CD4-positive, alpha-beta T cell treated with Interleukin-6 for 4 hours (primary cell): ENCODE measurements around the gene NOPCHAP1.
A peak's percentile ranks its signal among the peaks of the same experiment; 100 is the strongest.
"Not testable (repeated sequence)": the region's sequence is repeated elsewhere in the genome, so short reads cannot be mapped to it uniquely, and the experiment has no call there.

Experiments used
- DNase-seq: peaks from one replicate; pipeline ENCODE4 v3.0.0-alpha.2; 2020; ENCODE audit warnings: mixed read lengths

The NOPCHAP1 gene, protein sequence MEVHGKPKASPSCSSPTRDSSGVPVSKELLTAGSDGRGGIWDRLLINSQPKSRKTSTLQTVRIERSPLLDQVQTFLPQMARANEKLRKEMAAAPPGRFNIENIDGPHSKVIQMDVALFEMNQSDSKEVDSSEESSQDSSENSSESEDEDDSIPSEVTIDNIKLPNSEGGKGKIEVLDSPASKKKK

DNA sequence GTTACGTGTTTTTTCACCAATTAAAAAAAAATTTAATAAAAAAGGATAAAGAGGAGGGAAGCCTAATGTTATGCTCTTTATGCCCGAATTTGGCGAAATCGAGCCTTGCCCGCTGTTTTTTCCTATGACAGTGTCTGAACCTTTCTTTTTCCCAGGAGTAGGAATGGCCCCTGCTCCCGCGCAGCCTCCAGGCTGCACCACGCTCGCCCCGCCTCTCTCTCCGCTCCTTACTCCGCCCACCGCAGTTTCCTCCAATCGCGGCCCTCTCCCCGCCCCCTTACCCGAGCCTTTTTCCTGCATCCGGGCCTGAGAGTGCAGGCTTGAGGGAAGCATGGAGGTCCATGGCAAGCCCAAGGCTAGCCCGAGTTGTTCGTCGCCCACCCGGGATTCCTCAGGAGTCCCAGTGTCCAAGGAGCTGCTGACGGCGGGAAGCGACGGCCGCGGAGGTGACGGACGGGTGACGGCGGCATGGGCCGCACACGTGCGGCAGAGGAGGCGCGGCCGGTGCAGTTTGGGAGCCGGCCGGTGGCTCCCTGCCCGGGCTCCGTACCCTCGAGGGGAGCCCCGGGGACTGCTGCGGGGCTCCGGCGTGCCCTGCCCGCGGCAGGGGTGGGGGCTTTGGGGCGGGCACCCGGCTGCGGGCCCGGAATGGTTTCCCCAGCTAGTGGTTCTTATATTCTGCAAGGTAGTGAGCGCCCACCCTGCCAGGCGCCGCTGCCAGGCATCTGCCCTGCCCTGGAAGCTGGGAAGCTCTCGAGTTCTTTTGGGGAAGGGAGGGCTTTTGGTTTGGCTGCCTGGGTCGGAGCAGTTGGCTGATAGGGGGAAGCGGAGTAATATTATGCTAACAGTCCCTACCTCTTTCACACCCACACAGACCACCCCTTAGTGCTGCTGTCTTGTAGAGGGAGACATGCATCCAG is at the start of gene NOPCHAP1:
TSS of gene NOPCHAP1 (plus strand) at position 295 of the 920 bp plus-strand sequence. CDS start at position 332, 37 bp downstream.
- DNase-seq: peak; percentile 90

DNA sequence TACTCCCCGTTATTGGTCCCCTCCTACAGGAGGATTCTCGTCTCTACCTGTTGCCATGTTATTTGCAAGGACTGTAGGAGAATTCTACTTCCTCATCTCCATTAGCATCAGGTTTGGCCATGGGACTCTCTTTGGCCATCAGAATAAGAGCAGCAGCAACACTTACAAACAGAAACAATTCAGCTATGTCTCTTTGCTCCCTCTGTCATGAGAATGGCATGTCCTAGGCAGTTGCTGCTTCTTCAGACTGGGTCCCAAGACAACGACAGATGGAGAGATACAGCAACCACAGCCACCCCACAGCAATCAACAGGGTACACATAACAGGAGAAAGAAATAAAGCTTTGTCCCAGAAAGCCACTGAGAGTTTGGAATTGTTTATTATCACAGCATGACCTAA is 47.7 kb upstream of the NOPCHAP1 start:
- no peak for DNase-seq

DNA sequence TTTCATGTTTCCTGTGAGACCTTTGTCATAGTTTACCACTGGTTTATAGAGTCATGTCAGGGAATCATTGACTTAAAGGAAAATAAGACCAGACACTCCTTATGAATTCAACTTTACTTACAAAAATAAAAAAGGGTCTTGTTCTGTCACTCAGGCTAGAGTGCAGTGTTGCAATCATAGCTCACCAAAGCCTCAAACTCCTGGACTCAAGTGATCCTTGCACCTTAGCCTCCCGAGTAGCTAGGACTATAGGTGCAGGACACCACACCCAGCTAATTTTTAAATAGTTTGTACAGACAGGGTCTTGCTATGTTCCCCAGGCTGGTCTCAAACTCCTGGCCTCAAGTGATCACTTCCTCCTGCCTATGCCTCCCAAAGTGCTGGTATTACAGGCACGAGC is 47.0 kb upstream of the NOPCHAP1 start:
- DNase-seq: no peak

DNA sequence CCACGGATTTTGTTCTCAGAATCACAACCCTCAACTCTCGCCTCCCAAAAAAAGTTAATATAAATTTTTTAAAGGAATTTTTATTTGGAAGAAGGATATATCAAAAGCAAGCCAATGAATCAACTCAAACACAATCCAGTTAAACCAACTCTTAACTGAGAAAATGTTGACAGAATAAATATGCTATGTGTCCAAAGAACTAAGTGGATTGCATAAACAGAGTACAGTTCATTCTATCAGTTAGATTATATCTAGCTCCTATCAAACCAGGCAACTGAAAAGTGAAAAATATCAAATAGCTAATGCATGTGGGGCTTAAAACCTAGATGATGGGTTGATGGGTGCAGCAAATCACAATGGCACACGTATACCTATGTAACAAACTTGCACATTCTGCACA is 44.7 kb upstream of the NOPCHAP1 start:
- no peak for DNase-seq

DNA sequence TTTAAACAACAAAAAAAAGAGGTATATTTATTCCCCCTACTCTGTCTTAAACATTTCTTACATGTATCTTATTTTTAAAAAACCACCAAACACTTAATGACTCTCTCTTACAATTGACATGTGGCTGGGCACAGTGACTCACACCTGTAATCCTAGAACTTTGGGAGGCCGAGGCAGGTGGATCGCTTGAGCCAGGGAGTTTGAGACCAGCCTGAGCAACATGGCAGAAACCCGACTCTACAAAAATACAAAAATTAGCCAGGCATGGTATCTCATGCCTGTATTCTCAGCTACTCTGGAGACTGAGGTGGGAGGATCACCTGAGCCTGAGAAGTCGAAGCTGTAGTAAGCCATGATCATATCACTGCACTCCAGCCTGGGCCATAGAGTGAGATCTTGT is 44.0 kb upstream of the NOPCHAP1 start:
- DNase-seq: no peak

DNA sequence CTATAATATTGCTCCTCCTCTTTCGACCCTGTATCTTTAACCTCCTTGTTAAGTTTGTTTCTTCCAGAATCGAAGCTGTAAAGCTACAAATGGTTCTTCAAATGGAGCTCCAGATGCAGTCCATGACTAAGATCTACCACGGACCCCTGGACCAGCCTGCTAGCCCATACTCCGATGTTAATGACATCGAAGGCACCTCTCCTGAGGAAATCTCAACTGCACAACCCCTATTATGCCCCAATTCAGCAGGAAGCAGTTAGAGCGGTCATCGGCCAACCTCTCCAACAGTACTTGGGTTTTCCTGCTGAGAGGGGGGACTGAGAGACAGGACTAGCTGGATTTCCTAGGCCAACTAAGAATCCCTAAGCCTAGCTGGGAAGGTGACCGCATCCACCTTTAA is 42.7 kb upstream of the NOPCHAP1 start:
- DNase-seq: not testable (repeated sequence)

DNA sequence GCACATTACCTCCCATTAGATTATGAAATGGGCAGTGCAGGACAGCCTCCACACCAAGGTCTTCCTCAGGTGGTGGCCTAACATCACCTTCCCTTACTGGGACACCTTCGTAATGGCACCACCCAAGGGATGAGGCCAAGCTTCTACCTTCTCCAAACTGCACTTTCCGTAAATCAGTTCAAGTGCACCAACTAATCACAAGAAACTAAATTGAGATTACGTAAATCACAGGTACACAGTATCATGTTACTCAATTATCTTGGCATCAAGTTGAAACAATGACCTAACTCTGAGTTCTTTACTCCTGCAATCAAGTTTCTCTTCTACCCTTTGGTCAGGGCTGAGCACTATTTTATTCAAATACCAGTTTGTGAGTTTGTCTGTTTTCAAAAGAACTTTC is 41.9 kb upstream of the NOPCHAP1 start:
- no peak for DNase-seq

DNA sequence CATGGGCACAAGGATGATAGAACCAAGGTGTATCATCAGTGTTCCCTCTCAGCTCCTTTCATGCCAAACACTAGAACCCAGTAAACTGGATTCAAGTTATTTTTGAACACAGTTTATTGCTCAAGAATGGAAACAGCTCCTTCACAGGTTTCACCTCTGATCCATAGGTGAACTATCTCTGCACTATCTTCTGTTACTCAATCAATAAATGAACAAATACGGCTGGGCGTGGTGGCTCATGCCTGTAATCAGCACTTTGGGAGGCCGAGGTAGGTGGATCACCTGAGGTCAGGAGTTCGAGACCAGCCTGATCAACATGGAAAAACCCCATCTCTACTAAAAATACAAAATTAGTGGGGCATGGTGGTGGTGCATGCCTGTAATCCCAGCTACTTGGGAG is 37.4 kb upstream of the NOPCHAP1 start:
- DNase-seq: not testable (repeated sequence)

DNA sequence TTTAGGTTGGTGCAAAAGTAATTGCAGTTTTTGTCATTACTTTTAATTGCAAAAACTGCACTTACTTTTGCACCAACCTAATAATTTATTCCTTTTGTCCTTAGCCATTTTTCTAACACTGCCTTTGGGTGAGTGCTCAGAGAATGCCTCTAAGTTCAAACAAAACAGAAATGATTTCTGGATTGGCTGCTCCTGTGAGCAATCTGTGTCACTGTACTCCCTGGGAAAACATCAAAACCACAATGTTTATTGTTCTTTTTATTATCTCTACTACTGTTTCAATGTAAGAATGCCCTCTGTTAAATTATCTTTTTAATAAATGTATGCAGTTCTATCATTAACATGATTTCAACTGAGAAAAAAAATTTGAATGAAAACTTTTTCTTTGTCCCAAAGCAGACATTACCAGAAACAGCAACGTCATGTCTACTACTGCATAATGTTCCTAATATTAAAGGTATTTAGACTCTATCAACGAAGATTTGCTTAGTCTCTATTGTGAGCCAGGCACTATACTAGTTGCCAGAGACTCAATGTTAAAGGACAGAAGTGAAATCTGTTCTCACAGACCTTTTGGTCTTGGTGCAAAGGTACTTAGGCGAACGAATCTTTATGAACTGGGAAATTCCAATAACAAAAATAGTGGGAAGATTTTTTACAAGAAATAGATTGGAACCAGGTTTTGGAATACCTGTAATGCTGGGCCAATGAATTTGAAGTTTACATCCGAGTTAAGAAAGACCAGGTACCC is 34.2 kb upstream of the NOPCHAP1 start:
- no peak for DNase-seq

DNA sequence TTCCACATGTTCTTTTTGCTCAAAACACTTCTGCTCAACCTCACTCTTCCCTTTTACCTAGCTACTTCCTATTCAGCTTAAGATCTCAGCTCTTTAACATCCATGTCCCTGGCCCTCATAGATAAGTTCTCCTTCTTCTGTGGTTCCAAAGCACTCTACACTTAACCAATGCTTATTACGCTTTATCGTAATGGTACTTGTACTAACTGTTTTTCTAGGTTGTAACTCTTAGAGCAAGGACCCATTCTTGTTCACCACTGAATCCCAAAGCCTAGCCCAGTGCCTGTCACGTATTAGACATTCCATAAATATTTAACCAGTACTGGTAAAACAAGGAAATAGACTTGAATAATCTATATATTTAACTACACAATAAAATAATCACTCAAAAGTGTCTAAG is 33.3 kb upstream of the NOPCHAP1 start:
- DNase-seq: no peak

DNA sequence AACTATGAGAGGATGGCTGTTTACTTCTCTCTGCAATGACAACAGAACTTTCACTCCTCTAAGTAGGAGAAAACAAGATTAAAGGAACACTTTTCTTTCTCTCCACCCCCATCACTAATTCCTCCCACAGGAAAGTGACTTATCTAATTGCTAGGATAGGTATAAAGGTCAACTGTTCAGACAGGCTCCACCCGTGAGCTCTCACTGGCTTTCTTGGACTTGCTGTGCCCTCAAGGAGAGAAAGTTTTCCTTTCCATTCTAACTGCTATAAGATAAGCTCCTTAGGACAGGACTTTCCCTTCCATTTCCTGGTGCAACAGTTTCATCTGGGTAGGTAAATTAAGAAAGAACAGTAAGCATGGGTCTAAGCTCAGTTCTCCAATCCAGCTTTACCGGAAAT is 32.8 kb upstream of the NOPCHAP1 start:
- no peak for DNase-seq

DNA sequence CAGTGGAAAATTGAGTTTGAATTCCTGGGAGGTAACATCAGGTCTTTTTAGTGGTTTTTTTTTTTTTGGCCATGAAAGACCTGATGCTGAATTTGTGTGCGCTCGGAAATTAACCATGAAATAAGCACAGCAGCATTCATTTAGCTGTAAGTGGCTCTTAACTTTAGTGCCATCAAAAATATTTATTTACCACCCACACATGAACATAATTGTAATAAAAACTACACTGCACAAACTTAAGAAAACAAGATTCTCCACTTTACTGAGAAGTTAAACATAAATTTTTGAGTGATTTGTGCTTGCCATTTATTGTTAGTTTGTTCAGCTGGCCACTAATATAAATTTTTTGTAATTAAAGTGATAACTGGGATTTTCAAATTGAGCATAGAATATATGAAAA is 30.4 kb upstream of the NOPCHAP1 start:
- no peak for DNase-seq

DNA sequence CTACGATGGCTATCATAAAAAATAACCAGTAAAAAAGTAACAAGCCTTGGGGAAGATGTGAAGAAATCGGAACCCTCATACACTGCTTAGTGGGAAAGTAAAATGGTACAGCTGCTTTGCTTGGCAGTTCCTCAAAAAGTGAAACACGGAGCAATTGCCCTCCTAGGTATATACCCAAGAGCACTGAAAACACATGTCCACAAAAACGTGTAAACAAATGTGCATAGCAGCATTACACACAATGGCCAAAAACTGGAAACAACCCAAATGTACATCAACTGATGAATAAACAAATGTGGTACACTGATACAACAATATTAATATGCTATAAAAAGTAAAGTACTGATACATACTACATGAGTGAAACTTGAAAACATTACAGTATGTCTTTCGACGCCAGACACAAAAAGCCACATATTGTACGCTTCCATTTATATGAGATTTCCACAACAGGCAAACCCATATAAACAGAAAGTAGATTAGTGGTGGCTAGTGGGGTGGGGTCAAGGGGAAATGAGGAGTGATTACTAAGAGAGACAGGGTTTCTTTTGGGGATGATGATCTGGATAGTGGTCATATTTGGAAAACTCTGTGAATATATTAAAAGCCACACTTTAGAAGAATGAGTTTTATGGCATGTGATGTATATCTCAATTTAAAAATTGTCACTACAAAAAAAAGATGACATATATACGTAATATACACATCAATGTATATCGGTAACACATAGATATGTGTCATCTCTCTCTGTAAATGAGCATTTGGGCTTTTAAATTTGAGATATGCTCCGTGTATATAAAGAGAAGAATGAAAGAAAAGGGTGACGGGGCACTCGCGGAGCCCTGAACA is 29.0 kb upstream of the NOPCHAP1 start:
- no peak for DNase-seq

DNA sequence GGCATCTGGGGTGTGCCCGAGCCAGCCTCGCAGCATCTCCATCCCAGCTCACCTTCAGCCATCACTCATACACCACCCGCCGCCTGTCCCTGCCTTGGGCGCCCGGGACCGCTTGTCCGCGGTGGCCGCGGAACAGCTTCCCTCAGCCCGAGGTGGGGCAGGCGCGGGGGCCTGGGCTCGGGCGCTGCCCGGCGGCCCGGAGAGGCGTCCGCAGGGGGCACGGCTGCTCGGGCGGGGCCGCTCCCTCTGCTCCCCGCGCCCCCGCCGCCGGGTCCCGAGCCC is 28.5 kb upstream of the NOPCHAP1 start:
- DNase-seq: peak; percentile 49

DNA sequence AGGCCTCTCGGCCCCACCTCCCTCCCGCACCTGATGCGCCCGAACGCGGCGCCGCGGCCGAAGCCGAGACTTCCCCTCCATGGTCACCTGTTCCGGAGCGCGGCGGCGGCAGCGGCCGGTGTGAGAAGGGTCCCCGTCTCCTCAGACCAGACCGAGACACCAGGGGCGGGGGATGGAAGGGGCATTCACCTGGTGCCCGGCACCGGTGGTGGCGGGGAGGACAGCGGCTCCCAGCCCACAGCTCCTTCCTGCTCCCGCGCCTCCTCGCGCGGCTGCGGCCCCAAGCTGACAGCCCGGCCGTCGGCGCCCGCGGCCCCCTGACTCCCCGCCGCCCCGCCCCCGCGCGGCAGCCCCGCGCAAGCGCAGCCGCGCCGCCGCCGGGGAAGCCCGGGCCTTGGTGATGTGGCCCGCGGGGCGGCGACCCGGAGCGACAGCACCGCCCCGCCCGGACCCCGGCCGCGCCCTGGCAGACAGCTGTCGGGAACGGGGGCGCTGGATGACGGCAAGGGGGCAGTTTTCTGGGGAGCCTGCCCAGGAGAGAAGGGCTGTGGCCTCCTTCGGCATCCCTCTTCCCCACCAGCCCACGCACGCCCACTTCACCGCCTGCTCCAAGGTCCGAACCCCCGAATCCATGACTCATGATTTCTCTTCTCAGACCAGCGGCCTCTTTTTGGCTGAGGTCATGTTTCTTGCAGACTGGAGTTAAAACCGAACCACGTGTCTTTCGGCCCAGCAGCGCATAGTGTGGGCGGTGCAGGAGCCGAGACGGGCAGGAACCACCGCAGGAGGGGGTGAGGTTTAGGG is 27.9 kb upstream of the NOPCHAP1 start, which contains the start of gene SLC41A2:
TSS of gene SLC41A2 (minus strand) at position 290 of the 804 bp plus-strand sequence. CDS start 29,763 bp downstream, outside the sequence.
- DNase-seq: peak; percentile 84

DNA sequence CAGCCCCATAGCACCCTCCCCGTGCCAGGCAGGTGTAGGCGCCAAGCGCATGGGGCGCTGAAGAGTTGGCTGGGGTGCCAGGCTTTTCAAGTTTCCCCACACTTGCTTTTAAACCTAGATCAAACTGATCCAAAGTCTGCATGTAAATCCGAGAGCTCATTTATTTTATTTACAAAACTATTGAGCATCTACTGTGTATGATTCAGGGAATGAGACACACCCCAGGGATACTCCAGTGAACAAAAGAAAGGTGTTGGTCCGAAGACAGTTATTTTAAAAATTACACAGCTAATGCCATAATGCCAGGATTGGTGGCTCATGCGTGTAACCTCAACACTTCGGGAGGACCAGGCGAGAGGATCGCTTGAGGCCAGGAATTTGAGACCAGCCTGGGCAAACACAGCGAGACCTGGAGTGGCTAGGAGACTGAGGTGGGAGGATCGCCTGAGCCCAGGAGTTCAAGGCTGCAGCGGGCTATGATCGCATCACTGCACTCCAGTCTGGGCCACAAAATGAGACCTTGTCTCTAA is 27.2 kb upstream of the NOPCHAP1 start:
- DNase-seq: no peak

DNA sequence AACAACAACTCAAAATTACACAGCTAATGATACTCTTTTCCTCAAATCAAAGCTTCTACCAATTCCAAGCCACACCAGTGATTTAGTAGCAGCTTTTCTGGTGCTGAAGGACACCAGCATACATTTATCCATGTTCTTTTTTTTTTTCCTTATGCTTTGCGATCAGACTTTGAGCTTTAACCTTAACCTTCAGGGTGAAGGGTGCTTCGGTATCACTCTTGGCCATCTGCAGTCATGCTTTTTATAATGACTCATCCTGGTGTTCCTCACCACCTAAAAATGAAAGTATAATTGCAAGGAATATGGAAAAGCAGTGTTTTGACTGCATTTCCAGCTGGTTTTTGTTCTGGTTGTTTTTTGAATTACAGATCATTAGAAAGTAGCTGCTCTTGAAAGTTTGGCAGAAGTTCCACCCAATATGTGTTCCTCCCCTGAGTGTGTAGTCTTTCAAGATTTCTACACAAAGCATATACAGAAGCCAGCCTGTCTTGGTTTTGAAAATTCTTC is 26.7 kb upstream of the NOPCHAP1 start:
- DNase-seq: no peak

DNA sequence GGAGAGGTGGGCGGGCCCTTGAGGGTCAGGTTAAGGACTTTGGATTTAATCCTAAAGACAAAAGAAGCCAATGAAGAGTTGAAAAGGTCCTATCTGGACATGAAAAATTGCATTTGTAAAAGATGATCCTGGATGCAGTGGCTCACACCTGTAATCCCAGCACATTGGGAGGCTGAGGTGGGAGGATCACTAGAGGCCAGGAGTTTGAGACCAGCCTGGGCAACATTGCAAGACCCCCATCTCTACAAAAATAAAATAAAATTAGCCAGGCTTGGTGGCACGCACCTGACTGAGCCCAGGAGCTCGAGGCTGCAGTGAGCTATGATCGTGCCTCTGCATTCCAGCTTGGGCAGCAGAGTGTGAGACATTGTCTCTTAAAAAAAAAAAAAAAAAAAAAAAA is 25.7 kb upstream of the NOPCHAP1 start:
- no peak for DNase-seq

DNA sequence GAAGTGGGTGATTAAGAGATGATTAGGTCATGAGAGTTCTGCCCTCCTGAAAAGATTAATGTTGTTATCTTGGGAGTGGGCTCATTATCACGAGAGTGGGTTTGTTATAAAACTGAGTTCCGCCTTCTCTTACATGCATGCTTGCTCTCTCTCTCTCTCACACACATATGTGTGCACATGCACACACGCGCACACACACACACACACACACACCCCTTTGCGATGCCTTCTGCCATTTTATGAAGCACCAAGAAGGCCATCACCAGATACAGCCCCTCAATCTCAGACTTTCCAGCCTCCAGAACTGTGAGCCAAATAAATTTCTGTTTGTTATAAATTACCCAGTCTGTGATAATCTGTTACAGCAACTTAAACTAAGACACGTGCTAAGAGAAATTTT is 22.4 kb upstream of the NOPCHAP1 start:
- no peak for DNase-seq

DNA sequence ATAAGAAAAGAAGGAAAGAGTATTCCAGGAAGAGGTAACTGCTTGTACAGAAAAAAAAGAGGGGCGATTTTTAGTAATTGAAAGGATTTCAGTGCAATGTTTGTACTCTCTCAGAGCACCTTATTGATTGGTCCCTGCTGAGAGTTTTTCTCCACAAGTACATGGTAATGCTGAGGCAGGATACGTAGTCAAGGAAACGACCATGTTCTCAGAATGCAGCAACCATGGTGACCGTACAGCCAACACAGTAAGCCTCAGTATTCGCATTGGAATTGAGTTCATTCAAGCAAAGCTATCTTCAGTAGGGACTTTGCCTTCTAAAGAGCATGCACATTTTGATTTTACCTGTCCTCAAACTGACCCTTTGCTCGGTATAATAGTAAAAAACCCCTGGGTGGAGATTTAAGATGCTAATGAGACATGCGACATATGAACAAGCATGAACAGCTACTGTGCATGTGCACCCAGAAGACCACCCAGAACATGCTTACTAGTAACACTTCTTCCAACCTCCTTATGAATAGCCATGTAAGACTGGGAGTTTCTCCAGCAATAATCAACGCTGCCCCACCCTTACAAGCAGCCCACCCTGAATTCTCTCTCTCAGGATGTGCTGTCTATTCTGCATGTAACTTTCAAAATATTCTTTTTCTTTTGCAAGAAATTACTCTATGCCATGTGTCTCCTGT is 21.8 kb upstream of the NOPCHAP1 start:
- no peak for DNase-seq

DNA sequence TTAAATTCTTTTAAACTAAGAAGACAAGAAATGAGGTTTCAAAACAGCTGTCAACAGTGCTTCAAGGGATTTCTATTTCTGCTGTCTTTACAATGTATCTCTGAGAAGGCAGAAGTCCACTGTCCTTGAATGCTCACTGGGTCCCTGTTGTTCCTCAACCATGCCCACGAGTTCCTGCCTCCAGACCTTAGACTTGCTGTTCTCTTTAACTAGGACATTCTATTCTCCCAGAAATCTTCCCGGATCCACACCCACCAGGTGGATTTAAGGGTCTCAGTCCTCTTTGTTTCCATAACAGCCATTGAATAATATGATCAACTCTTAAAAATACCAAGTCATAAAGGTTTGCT is 21.3 kb upstream of the NOPCHAP1 start:
- DNase-seq: no peak
